Nephron progenitor cell (in vitro differentiated cells): Measurements from ENCODE around the gene ZNF454.

ENCODE experiments used
- DNase-seq: peaks from one replicate; pipeline ENCODE4 v3.0.0; 2021
- H3K27ac Mint-ChIP-seq: 2 replicates; pipeline ENCODE4 v1.8.0; 2021; ENCODE audit warnings: mild to moderate bottlenecking, moderate library complexity, mixed read lengths
- H3K27me3 Mint-ChIP-seq: 2 replicates; pipeline ENCODE4 v1.8.0; 2021; ENCODE audit warnings: mild to moderate bottlenecking, low read depth, mixed read lengths; ENCODE audit not compliant: poor library complexity
- H3K36me3 Mint-ChIP-seq: 2 replicates; pipeline ENCODE4 v1.8.0; 2021; ENCODE audit warnings: low read depth, mixed read lengths
- H3K4me1 Mint-ChIP-seq: 2 replicates; pipeline ENCODE4 v1.8.0; 2021; ENCODE audit warnings: mixed read lengths
- H3K4me3 Mint-ChIP-seq: 2 replicates; pipeline ENCODE4 v1.8.0; 2021; ENCODE audit warnings: mild to moderate bottlenecking, moderate library complexity, mixed read lengths
- H3K9me3 Mint-ChIP-seq: 2 replicates; pipeline ENCODE4 v1.8.0; 2021; ENCODE audit warnings: mild to moderate bottlenecking, moderate library complexity, mixed read lengths
- TF ChIP-seq, protein P1 (sequence below): fragments of 200-600 bp; sonication (generic); IDR thresholded peaks from 2 replicates; pipeline ENCODE4 v1.5.0; 2021; ENCODE audit warnings: antibody characterized with exemption

The ZNF454 gene

GRCh38 chr5:178995341-178995690 lies 54.3 kb downstream of the ZNF454 start:
- TF ChIP-seq, protein P1, sequence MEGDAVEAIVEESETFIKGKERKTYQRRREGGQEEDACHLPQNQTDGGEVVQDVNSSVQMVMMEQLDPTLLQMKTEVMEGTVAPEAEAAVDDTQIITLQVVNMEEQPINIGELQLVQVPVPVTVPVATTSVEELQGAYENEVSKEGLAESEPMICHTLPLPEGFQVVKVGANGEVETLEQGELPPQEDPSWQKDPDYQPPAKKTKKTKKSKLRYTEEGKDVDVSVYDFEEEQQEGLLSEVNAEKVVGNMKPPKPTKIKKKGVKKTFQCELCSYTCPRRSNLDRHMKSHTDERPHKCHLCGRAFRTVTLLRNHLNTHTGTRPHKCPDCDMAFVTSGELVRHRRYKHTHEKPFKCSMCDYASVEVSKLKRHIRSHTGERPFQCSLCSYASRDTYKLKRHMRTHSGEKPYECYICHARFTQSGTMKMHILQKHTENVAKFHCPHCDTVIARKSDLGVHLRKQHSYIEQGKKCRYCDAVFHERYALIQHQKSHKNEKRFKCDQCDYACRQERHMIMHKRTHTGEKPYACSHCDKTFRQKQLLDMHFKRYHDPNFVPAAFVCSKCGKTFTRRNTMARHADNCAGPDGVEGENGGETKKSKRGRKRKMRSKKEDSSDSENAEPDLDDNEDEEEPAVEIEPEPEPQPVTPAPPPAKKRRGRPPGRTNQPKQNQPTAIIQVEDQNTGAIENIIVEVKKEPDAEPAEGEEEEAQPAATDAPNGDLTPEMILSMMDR, result no peak
- Mint-ChIP-seq H3K4me1 (peaks cover 3% of the 10 kb centered on the region), H3K36me3 (no peaks in the 10 kb centered on the region), H3K4me3 (peak overlapping the region; percentile 74), H3K27me3 (peaks cover 69% of the 10 kb centered on the region), H3K27ac (no peak overlapping the region), H3K9me3 (peaks cover 54% of the 10 kb centered on the region)
- no peak for DNase-seq

- Mint-ChIP-seq H3K4me3 (no peak overlapping the region), H3K4me1 (peaks cover 3% of the 10 kb centered on the region), H3K9me3 (peaks cover 56% of the 10 kb centered on the region), H3K27ac (no peak overlapping the region), H3K36me3 (no peaks in the 10 kb centered on the region), H3K27me3 (peaks cover 71% of the 10 kb centered on the region)
- DNase-seq, result no peak
- TF ChIP-seq, protein P1, result no peak
These were observed 55.2 kb downstream of the ZNF454 start for GRCh38 chr5:178996156-178996555.

GRCh38 chr5:178997191-178997590 lies 56.2 kb downstream of the ZNF454 start:
- peaks cover 71% of the 10 kb centered on the region for H3K27me3 Mint-ChIP-seq
- peaks cover 54% of the 10 kb centered on the region for H3K9me3 Mint-ChIP-seq
- no peak for DNase-seq
- TF ChIP-seq, protein P1, result no peak
- no peak overlapping the region for H3K4me3 Mint-ChIP-seq
- H3K27ac Mint-ChIP-seq, result no peak overlapping the region
- peaks cover 3% of the 10 kb centered on the region for H3K4me1 Mint-ChIP-seq
- H3K36me3 Mint-ChIP-seq, result no peaks in the 10 kb centered on the region

- Mint-ChIP-seq H3K27me3 (peaks cover 63% of the 10 kb centered on the region), H3K9me3 (peaks cover 53% of the 10 kb centered on the region), H3K36me3 (no peaks in the 10 kb centered on the region), H3K4me1 (peaks cover 3% of the 10 kb centered on the region), H3K27ac (no peak overlapping the region), H3K4me3 (no peak overlapping the region)
- TF ChIP-seq, protein P1, result no peak
- DNase-seq, result no peak
These were observed 57.4 kb downstream of the ZNF454 start for GRCh38 chr5:178998441-178998840.

DNA sequence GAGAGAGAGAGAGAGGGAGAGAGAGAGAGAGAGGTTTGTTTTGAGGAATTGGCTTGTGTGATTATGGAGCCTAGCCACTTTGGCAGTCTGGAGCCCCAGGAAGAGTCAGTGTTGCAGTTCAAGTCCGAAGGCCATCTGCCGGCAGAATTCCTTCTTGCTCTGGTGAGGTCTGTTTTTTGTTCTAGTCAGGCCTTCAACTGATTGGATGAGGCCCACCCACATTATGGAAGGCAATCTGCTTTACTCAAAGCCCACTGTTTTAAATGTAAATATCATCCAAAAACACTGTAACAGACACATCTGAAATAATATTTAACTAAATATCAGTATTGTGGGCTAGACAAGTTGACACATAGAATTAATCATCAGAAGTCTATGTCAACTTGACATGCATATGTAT lies 65.6 kb downstream of the ZNF454 start:
- H3K36me3 Mint-ChIP-seq, result no peaks in the 10 kb centered on the region
- no peak for DNase-seq
- no peaks in the 10 kb centered on the region for H3K4me1 Mint-ChIP-seq
- H3K27ac Mint-ChIP-seq, result no peak overlapping the region
- H3K9me3 Mint-ChIP-seq, result peaks cover 71% of the 10 kb centered on the region
- no peak overlapping the region for H3K4me3 Mint-ChIP-seq
- H3K27me3 Mint-ChIP-seq, result peaks cover 7% of the 10 kb centered on the region
- TF ChIP-seq, protein P1, result no peak

GRCh38 chr5:179008667-179009066 lies 67.7 kb downstream of the ZNF454 start:
- TF ChIP-seq, protein P1, result no peak
- H3K9me3 Mint-ChIP-seq, result peaks cover 73% of the 10 kb centered on the region
- H3K27ac Mint-ChIP-seq, result no peak overlapping the region

More at GRCh38 chr5:179008667-179009066, 67.7 kb downstream of the ZNF454 start:
- H3K27me3 Mint-ChIP-seq, result peaks cover 6% of the 10 kb centered on the region
- no peaks in the 10 kb centered on the region for H3K4me1 Mint-ChIP-seq
- H3K36me3 Mint-ChIP-seq, result no peaks in the 10 kb centered on the region
- H3K4me3 Mint-ChIP-seq, result no peak overlapping the region
- DNase-seq, result no peak
